GM10266 (cell line): ENCODE measurements around the gene GRK6.

ENCODE experiments used
- DNase-seq: peaks from one replicate; pipeline ENCODE4 v3.0.0; 2012; ENCODE audit errors: extremely low spot score
- CTCF ChIP-seq: IDR thresholded peaks from 2 replicates; pipeline ENCODE4 v1.5.1; 2012; ENCODE audit warnings: mild to moderate bottlenecking, low read depth; ENCODE audit not compliant: control insufficient read depth, insufficient read depth; ENCODE audit errors: missing control alignments

Gene GRK6

GRCh38 chr5:177455036-177455660, 28.7 kb downstream of the GRK6 start:
- DNase-seq: peak; percentile 95

GRCh38 chr5:177455661-177456590, 29.4 kb downstream of the GRK6 start:
- peak; percentile 98 for TF ChIP-seq CTCF
- peak; percentile 96 for DNase-seq

More at GRCh38 chr5:177455036-177455660, 28.7 kb downstream of the GRK6 start:
- peak; percentile 94 for TF ChIP-seq CTCF

DNA sequence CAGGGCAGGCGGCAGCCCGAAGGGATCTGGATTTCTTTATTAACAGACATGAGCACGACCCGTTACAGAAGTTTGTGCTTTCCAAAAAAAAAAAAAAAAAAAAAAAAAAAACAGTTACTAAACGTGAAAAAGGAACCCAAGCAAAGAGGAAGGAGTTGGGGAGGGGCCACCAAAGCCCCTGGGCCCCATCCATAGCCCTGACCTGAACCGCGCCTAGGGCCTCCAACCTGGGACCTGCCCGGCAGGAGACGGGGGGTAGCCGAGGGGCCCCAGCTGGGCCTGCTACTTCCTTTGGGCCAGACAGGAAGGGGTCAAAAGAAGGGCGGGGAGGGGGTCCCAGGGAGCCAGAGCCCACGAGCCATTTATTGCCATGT, 30.1 kb downstream of the GRK6 start:
- DNase-seq: no peak
- no peak for TF ChIP-seq CTCF

DNA sequence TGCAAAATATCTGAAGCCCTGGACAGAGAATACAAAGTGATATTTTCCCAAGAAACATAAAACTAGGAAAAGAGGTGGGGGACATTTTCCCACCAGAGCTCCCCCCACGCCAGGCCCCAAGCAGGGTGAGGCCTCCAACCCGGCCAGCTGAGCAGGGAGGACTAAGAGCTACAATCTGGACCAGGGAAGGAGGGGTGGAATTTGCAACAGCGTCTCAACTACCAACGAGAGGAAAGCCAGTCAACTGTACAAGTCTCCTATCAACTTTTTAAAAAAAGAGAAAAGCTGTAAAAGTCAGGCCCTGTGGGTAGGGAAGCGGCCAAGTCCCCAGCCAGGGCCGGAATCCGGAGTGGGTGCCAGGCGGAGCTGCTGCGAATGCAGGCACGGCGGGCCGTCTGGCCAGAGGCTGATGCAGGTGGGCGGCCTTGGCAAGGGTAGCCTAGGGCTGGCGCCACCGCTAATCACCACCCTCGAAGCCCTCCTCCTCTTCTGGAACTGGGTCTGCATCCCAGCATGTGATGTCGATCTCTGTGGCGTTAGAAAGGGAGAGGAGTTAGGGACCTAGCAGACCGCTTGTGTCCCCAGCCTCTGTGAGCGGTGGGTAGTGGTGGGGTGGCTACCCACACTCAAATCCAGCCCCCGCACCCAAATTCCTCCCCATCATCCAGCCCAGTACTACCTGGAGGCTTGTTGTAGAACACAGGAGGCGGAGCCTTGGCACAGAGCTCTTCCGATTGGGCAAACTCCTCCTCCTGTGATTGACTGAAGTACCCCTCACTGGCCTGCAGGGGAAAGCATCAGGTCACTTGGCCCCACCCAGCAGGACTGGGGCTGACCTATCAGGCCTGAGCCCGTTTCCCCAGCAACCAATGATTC, 30.7 kb downstream of the GRK6 start:
- peak; percentile 94 for DNase-seq
- TF ChIP-seq CTCF: peak; percentile 32

DNA sequence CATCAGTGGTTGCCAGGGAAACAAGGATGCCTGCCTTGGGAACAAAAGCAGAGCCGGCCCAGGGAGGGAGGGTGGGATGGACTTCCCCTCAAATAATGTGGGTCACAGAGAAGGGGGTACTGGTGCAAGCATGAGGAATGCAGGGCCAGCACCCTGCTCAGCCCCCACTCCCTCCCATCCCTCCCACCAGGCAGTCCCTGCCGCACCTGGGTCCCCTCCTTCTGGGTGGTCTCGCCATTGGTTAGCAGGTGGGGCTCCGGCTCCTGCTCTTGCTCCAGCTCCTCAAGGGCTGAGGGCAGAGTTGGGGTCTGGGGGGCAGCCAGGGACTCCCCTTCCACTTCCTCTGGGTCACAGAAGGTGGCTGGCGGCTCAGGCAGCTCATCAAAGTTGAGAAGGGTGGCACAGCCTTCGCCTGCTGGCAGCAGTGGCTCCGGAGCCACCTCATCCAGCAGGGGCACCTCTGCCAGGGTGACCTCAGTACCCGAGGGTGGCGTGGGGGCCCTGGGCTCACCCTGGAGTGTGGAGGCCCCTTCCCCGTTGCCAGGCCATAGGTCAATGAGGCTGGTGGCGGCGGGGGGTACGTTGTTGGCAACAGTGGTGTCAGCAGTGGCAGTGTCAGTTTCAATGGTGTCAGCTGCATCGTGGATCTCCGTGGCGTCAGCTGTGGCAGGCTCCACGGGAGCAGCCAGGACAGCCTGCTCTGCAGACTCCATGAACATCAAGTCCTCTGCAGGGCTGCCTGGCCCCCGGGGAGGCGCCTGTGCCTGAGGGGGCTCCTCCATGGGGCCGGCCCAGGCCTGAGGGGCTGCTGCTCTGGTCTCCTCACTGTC, 31.6 kb downstream of the GRK6 start:
- no peak for DNase-seq
- TF ChIP-seq CTCF: no peak

DNA sequence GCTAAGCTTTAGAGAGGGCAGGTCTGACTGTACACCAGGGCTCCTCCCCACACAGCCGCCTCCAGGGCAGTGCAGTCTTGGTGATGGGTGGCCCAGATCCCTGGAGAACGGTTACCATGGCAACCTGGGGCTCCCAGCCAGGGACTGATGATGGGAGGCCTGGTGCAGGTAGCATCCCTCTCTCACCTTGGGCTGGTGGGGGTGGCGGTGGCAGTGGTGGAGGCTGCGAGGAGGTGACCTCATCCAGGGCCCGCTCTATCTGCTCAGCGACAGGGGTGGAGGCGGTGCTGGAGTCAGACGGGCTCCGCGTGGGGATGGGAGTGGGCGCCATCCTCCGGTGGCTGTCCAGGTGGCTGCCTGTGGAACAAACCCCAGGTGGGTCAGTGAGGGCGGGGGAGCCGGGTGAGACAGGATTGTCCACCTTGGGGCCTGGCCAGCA, 32.5 kb downstream of the GRK6 start:
- no peak for TF ChIP-seq CTCF
- DNase-seq: no peak
